Suprapubic skin (tissue), 4 donors: ENCODE measurements around the gene RNF220.

Experiments used
- CTCF ChIP-seq, 2 donors: fragments of 200-600 bp in 1 of 2; fragments of 450-650 bp in 1 of 2; sonication (generic) in 1 of 2; IDR thresholded peaks; one replicate each; pipeline ENCODE4 v1.5.1; 2016 to 2019; ENCODE audit warnings: antibody characterized with exemption in 2 of 2, mild to moderate bottlenecking in 1 of 2, moderate library complexity in 1 of 2
- EP300 ChIP-seq: sonication (generic); formaldehyde crosslinking; IDR thresholded peaks from one replicate; pipeline ENCODE4 v1.6.1; 2017; ENCODE audit warnings: antibody characterized with exemption
- POLR2A ChIP-seq, 2 donors: fragments of 450-650 bp; IDR thresholded peaks; one replicate each; pipeline ENCODE4 v1.6.1; 2017; ENCODE audit warnings: antibody characterized with exemption in 2 of 2, mild to moderate bottlenecking in 2 of 2, moderate library complexity in 2 of 2
- POLR2AphosphoS5 ChIP-seq, 3 donors: sonication (generic); formaldehyde crosslinking; IDR thresholded peaks; one replicate each; pipeline ENCODE4 v1.6.1; 2017; ENCODE audit warnings: antibody characterized with exemption in 3 of 3

GRCh38 chr1:44676484-44677200 is 271.6 kb downstream of the RNF220 start:
- TF ChIP-seq POLR2A (IDR thresholded peaks at IDR 0.05) (no peak), CTCF (IDR thresholded peaks at IDR 0.05) (no peak), POLR2AphosphoS5 (IDR thresholded peaks at IDR 0.05) (no peak), EP300 (no peak)
